Stimulated activated CD4-positive, alpha-beta T cell treated with anti-CD3 and anti-CD28 coated beads, Interleukin-1b, Interleukin-23, amount 100 ng/mL, for 24 hours (primary cell): ENCODE results near the gene LUZP2.

Source experiments
- DNase-seq, 4 experiments: peaks; one replicate each; pipeline ENCODE4 v3.0.0-alpha.2; 2020; ENCODE audit warnings: low read depth in 4 of 4, low spot score in 1 of 4

The LUZP2 gene

GRCh38 chr11:24560324-24560723 is 63.5 kb downstream of the LUZP2 start:
- DNase-seq: no peak

DNA sequence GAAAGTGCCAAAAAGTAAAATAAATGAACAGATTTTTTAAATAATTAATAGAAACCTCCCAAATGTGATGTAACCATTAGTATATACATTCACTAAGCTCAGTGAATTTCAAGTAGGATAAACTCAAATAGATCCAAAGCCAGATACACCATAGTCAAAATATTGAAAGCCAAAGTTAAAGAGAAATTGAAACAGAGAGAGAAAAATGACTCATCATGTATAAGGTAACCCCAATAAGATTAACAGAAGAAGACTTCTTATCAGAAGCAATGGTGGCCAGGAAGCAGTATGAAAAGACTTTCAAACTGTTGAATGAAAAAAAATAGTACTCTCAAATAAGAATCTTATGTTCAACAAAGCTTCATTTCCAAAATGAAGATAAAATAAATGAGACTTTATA is 70.5 kb downstream of the LUZP2 start:
- DNase-seq: no peak

- no peak for DNase-seq
Observed at GRCh38 chr11:24572376-24572775, 75.5 kb downstream of the LUZP2 start.

DNA sequence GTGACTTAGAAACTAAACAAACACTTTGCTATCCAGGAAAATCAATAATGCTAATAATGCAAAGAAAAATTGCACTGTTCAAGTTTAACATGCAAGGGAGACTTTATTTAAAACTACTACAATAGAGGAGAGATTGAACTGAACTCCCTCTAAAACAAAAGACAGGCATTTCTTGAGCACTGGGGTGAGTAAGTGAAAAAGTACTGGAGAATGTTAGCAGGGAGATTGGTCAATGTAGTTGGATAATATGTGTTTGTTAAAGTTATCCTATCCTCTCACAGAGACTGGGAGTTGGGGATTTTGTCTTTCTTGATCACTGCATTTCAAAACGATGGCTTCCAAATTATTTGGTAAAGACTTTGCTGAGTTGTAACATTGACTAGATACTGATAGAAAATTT is 77.6 kb downstream of the LUZP2 start:
- DNase-seq: no peak

DNA sequence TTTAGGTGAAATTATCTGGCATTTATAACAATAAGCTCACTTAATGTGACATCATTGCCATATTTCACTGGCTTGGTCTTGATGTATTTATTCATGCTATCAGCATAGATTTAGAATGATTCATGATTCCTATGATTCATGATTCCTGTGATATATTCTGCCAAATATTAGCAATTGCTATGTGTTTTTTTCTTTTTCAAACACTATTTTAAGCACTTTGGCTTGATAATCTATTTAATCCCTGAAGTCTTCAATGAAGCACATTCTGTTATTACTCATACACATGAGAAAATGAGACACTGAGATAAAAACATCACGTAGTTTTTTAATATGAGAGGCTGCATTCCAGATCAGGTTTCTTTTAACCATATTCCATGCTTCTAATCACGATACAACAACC is 78.5 kb downstream of the LUZP2 start:
- no peak for DNase-seq

- DNase-seq: no peak
Observed at GRCh38 chr11:24585192-24585591, 88.3 kb downstream of the LUZP2 start.

- no peak for DNase-seq
Observed at GRCh38 chr11:24587635-24588034, 90.8 kb downstream of the LUZP2 start.

- no peak for DNase-seq
Observed at GRCh38 chr11:24588081-24588480, 91.2 kb downstream of the LUZP2 start.

GRCh38 chr11:24589064-24589463 is 92.2 kb downstream of the LUZP2 start:
- no peak for DNase-seq

DNA sequence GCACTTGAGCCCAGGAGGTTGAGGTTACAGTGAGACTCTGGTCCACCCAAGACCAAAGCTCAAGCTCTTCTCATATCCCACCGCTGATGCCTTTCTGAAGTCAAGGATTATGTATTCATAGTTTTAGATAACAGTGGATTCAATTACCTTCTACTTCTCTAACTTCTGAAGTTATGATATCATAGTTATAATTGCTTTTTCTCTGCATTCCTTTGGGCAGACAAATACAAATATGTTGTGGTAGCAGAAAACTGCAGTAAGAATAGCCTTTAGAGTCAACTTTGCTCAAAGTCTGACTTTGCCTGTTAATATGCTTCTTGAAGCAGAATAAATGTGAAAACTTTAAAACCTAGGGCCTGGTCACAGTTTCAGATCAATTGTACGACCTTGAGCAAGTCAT is 94.4 kb downstream of the LUZP2 start:
- DNase-seq: no peak

DNA sequence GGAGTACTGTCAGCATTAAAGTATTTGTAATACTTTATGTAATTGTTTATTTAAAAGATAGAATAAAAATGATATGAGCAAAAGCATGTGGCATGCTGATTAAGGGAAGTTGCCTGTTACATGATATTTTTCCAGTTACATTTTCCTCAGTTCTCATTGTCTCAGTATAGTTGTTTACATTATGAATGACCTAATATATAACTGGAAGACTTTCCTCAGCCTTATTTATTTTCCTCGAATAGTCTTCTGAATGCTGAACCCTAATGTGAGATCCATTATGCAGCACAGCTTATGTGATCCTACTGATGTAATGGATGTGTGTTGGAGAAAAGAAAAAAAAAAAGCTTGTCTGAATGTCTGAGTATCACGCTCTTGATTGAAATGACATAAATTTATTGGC is 95.5 kb downstream of the LUZP2 start:
- DNase-seq: no peak

DNA sequence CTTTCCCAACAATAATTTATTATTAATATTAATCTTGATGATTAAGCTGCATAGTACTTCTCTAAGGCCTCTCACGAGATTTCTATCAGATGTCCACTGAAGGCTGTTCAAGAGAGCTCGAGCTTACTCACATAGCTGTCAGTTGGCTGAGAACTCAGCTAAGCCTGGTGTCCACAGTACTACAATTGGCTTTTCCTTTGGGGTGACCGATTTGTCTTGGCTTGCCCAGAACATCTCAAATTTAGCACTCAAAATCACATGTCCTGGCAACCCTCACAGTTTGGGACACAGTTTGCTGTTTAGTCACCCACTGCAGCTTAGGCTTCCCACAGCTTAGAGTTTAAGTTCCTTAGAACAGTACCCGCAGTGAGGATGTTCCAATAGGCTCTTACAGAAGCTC is 96.5 kb downstream of the LUZP2 start:
- DNase-seq: no peak

GRCh38 chr11:24594401-24594800 is 97.5 kb downstream of the LUZP2 start:
- no peak for DNase-seq

GRCh38 chr11:24598641-24599040 is 101.8 kb downstream of the LUZP2 start:
- DNase-seq: no peak

DNA sequence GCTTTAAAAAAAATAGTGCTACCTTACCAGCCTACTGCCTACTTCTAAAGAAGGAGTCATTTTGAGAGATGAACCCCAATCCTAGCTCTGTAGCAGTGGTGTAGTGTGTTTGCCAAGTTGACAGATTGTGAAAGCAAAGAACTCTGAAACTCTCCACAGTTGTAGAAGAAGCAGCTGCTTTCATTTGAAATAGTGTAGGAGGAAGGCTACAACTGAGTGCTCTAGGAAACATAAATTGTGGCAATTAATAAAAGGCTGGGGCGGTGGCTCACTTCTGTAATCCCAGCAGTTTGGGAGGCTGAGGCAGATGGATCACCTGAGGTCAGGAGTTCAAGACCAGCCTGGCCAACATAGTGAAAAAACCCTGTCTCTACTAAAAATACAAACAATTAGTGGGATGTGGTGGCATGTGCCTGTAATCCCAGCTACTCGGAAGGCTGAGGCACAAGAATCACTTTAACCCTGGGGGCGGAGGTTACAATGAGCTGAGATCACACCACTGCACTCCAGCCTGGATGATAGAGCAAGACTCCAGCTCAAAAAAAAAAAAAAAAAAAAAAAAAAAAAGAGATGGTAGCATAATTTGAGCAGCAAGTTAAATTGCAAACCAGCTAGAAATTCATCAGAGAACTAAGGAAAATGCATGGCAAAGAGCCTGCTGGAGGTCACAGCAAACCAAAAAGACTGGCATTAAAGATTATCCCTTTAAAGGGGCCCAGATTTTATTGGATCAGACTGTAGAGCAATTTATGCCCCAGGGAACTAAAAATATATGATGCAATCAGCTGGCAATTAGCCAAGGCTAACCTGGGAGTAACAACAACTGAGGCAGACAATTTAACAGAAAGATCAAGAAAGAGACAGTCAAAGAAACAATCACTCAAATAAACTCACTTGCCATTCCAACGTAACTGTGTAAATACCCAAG is 112.6 kb downstream of the LUZP2 start:
- no peak for DNase-seq

DNA sequence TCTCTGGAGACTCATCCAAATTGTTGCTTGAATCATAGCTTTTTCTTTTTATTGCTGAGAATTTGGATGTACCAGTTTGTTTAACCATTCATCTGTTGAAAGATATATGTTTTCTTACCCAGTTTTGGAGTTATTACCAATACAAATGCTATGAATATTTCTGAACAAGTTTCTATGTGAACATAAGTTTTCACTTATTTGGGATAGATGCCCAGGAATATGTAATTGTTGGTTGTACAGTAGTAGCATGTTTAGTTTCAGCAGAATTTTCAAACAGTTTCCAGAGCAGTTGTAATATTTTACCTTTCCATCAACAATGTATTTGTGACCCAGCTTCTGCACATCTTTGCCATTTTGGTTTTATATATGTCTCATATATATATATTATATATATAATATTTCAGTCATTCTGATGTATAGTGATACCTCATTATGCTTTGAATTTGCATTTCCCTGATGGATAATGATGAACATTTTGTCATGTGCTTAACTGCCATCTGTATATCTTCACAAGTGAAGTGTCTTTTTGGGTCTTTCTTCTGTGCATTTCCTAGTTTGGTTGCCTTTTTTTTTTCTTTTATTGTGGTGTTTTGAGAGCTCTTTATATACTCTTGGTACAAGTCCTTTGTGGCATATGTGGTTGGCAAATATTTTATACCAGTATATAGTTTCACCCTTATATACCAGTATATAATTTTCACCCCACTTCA is 118.8 kb downstream of the LUZP2 start:
- no peak for DNase-seq

- DNase-seq: no peak
Observed at GRCh38 chr11:24617856-24618255, 121.0 kb downstream of the LUZP2 start.

- DNase-seq: no peak
Observed at GRCh38 chr11:24619900-24620299, 123.0 kb downstream of the LUZP2 start.

DNA sequence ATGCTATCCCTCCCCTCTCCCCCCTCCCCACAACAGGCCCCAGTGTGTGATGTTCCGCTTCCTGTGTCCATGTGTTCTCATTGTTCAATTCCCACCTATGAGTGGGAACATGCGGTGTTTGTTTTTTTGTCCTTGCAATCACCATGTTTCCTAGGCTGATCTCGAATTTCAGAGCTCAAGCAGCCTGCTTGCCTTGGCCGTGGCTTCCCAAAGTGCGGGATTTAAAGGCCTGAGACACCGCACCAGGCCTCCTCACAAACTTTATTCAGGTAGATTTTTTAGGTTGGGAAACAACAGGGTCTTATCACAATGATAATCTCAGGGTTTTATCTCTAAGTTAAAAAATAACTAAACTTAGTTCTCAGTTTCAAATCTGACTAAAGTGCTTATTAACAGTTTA is 125.4 kb downstream of the LUZP2 start:
- DNase-seq: no peak

GRCh38 chr11:24623121-24623520 is 126.3 kb downstream of the LUZP2 start:
- no peak for DNase-seq

DNA sequence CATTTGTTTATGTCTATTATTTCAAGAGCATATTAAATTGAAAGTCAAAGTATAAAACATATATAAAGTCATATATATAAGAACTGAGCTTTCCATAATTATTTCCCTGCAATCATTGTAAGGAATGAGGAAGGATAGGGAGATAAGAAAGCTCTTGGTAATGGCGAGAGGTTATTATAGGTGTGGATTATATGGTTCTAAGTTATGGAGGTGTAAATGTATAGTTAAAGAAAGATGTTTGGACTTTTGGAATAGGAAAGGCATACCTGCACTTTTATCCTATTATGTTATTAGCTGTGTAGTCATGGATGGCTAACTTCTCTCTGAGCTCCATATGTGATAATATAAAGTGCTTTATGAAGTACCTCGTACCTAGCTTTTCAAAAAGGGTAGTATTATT is 127.6 kb downstream of the LUZP2 start:
- no peak for DNase-seq

- DNase-seq: no peak
Observed at GRCh38 chr11:24625975-24626374, 129.1 kb downstream of the LUZP2 start.
